IPS DF 4.7 (cell line): ENCODE measurements around the gene IL13RA1.
"Not testable (repeated sequence)": the region's sequence is repeated elsewhere in the genome, so short reads cannot be mapped to it uniquely, and the experiment has no call there.

ENCODE experiments used
- DNase-seq: peaks from one replicate; pipeline ENCODE4 v3.0.0-alpha.2; 2013; ENCODE audit warnings: low spot score; ENCODE audit errors: extremely low read depth

IL13RA1 gene

DNA sequence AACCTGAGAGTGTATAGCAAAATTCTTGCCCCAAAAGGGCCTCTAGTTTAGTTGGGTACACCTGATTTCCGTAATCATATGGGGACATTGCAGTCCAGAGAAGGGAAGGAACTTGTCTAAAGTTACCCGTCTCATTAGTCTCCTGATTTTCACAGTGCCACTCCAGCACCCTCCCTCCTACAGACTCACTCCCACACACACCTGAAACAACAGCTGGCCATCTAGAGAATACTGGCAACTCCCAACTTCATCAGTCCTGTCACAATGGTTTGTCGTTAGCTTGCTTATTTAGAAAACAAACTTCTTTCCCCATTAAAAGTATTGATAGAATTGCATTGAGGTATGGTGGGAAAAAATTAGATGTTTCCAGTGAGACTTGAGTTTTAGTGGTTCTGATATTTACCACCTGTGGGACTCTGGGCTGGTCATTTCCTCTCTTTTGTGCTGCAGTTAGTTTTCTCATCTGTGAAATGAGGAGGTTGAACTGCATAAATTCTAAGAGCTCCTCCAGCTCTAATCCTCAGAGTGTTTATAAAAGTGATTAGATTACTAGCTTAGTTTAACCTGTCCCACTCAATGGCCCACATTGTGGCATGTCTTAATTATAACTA lies 1.7 kb downstream of the IL13RA1 start:
- no peak for DNase-seq

DNA sequence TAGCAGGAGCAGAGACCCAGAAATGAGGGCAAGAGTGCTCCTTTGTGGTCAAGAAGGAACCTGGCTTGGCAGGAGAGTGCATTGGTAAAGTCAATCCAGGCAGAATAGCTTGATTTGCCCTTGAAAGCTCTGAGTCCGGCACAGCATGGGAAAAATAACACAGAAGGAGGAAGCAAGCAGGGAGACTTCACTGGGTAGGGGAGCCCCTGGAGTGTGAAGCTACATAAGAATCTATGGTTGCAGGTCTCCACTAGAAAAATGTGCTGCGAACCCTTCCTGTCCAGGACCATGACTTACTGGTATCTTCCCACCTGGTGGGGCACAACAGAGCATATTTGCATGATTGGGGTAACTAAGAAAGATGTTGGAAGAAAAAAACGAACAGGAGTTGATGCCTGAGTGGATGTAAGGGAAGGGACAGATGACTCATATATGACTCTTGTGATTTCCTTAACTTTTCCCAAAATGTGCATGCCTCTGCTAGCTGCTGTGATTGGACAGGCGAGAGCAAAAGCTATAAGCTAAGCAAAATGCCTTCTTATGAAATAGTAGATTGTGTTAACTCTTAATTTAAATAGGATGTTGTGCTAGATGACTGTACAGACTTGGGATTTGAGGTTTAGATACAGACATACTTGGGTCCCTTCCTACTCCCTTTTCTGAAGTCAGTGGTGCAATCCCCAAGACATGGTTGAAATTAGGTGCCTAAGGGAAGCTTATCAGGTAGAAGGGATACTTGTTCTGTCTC lies 3.3 kb downstream of the IL13RA1 start:
- no peak for DNase-seq

DNA sequence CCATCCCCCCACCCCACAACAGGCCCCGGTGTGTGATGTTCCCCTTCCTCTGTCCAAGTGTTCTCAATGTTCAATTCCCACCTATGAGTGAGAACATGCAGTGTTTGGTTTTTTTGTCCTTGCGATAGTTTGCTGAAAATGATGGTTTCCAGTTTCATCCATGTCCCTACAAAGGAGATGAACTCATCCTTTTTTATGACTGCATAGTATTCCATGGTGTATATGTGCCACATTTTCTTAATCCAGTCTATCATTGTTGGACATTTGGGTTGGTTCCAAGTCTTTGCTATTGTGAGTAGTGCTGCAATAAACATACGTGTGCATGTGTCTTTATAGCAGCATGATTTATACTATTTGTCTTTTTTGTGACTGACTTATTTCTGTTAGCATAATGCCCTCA lies 5.1 kb downstream of the IL13RA1 start:
- DNase-seq = not testable (repeated sequence)

DNA sequence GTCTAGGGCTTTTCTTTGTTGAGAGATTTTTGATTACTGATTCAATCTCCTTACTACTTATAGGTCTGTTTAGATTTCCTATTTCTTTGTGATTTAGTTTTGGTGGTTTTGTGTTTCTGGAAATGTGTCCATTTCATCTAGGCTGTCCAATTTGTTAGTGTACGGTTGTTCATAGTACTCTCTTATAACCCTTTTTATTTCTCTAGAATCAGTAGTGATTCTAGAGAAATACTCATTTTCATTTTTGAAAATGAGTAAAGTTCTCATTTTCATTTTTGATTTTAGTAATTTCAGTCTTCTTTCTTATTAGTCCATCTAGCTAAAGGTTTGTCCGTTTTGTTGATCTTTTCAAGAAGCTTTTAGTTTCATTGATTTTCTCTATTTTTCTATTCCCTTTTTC lies 7.5 kb downstream of the IL13RA1 start:
- DNase-seq = no peak

DNA sequence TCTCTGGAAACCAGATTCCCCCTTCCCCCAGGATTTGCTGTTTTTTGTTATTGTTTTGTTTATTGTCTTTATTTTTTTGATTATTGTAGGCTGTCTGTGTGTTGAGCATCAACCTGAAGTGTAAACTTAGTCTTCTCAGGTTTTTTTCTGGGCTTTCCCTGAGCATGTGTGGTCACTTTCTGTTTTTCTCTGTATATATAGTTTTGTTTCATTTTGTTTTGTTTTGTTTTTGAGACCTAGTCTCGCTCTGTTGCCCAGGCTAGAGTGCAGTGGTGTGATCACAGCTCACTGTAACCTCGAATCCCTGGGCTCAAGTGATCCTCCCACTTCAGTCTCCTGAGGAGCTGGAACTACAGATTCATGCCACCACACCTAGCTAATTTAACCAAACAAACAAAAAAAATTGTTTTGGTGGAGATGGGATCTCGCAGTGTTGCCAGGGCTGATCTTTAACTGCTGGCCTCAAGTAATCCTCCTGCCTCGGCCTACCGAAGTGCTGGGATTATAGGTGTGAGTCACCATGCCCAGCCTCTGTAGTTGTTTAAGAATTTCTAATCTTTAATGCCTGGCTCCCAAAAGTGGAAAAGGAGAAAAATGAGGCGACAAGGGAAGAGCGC lies 9.1 kb downstream of the IL13RA1 start:
- no peak for DNase-seq

DNA sequence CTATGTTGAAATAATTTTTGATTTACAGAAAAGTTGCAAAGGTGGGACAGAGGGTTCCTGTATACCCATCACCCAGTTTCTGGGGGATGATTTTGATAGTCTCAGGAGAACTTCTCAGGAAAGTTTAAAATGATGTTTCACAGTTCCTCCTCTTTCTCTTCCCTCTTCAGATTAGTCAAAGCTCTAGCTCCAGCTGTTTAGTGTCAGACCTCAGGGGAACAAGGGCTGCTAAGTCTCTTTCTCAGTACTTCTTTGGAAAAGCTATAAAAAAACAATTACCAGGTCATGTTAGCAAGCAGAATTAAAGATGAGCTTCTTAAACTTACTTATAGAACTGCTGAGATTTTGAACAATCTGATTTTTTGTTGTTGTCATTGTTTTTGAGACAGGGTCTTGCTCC lies 12.2 kb downstream of the IL13RA1 start:
- DNase-seq = no peak

DNA sequence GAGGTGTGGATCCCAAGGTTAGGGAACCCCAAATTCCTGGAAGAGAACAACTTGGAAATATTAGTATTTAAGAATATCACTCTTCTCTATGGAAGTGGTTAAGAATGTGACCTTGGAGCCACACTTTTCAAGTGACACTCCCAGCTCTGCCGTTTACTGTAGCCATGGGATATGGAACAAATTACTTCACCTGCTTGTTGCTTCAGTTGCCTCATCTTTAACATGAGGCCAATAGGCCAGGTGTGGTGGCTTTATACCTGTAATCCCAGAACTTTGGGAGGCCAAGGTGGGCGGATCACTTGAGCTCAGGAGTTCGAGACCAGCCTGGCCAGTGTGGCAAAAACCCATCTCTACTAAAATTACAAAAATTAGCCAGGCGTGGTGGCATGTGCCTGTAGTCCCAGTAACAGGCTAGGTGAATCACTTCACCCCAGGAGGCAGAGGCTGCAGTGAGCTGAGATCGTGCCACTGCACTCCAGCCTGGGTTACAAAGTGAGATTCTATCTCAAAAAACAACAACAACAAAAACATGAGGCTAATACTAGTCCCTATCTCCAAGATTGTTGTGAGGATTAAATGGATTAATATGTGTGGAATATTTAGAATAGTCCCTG lies 13.0 kb downstream of the IL13RA1 start:
- no peak for DNase-seq

DNA sequence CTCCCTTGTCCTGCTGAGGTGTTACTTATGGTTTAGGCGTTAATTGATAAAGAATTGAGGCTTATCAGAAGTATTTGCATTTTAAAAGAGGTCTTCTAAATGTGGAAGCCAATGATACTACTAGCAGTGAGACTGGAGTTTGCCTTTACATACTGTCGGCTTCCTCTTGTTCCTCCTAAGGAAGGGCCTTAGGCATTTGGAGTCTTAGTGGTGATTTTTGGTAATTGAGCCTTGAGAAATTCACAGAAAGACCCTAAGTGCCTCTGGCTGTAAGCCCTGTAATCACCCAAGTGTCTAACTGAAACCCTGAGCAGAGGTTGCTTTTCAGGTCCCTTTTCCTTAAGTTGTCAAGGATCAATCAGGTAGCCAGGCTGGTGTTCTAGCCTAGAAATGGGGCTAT lies 14.8 kb downstream of the IL13RA1 start:
- no peak for DNase-seq

DNA sequence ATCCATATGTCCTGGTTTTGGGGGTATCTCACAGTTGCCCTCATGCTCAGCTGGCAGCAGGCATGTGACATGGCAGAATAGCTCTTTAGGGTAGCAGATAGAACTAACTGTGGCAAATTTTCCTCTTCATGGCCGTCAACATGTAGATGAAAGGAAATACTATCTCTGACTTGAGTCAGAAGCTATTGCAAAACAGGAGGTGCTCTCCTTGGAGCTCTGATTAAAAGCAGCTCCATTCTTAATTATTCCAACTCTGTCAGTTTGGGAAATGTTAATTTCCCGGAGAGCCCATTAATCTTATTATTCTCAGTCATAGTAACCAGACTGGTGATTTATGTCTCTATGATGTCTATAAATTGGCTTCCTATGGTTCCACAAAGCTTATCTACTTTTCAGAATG lies 18.2 kb downstream of the IL13RA1 start:
- DNase-seq = no peak

DNA sequence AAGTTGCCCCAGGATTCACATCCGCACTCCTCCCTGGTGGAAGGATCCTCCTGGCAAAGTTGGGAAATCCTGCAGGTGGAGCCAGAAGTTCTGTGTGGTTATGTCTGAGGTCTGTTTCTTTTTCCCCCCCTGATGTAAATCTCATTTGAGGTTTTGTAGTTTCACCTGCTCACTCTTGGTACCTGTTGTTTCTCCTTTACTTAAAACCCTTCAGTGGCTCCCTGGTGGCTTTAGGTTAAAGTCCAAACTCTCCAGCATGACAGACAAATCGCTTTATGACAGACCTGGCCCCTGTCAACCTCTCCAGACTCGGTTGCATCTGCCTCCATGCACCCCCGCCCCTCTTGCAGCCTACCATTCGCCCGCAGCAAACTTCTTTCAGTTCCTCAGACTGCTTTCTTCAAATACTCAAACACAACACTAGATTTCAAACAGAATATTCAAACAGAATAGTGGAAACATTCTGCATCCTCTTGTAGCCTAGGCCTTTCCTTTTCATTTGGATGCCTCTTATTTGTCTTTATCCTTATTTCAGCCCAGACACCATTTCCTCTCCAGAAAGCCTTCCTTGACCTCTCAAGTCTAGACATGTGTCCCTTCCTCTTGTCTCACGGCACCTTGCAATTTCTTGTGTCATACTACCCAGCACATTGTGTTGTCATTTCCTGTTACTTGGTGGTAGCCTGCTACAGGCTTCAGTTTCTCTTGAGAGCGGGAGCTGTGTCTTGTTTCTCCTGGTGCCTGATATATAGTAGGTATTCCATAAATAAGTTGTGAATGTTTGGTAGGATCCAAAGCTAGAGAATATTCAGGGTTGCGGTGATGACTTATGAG lies 24.8 kb downstream of the IL13RA1 start:
- no peak for DNase-seq

DNA sequence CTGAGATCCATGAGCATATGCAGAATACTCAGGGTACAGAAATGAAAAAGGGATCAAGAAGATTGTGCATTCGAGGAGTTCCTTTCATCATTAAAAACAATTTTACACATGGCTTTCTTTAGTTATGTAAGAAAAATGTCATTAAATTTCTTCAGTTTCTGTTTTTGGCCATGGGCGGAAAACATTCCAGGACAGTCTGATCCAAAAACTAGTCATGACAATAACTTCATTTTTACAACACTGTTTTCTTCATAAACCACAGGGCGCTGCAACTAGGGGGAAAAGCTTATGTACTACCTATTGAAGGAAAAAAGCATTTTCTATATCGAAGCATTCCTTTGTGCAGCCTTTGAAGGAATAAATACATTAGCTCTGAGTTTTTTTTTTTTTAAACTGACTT lies 28.2 kb downstream of the IL13RA1 start:
- DNase-seq = no peak

DNA sequence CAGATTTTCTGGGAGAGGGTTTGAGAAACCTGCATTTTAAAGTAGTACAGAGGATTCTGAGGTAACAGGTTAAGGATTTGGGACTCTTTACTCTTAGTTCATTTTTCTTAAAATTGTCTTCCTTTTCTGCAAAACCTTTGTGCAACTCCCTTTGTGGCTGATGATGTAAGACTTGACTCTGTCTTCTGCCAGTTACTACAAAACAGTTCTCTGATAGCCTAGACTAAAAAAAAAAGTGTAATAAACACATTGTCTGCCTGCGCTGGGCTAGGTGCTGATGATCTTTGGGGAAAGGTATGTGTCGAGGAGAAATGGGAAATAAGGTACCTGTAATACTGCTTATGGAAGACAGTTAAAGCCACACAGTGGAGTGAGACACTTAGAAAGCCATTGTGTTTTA lies 28.7 kb downstream of the IL13RA1 start:
- DNase-seq = no peak

DNA sequence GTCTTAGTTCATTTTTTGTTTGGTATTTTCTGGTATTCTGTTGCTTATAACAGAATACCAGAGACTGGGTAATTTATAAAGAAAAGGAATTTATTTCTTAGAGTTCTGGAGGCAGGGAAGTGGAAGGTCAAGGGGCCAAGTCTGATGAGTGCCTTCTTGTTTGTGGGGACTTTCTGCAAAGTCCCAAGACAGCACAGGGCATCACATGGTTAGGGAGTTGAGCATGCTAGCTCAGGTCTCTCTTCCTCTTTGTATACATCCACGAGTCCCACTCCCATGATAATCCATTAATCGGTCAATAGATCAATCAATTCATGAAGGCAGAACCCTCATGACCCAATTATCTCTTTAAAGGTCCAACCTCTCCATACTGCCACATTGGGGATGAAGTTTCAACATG lies 31.1 kb downstream of the IL13RA1 start:
- no peak for DNase-seq

DNA sequence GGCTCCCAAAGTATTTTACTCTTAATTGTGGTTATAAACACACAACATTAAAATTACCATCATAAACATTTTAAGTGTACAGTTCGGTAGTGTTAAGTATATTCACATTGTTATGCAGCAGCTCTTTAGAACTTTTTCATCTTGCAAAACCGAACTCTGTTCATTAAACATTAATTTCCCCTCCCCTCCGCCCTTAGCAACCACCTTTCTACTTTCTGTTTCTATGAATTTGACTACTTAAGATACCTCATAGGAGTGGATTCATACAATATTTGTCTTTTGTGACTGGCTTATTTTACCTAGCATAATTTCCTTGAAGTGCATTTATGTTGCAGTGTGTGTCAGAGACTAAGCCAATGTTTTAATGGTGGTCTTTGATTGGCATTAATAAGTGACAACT lies 32.6 kb downstream of the IL13RA1 start:
- DNase-seq = no peak

DNA sequence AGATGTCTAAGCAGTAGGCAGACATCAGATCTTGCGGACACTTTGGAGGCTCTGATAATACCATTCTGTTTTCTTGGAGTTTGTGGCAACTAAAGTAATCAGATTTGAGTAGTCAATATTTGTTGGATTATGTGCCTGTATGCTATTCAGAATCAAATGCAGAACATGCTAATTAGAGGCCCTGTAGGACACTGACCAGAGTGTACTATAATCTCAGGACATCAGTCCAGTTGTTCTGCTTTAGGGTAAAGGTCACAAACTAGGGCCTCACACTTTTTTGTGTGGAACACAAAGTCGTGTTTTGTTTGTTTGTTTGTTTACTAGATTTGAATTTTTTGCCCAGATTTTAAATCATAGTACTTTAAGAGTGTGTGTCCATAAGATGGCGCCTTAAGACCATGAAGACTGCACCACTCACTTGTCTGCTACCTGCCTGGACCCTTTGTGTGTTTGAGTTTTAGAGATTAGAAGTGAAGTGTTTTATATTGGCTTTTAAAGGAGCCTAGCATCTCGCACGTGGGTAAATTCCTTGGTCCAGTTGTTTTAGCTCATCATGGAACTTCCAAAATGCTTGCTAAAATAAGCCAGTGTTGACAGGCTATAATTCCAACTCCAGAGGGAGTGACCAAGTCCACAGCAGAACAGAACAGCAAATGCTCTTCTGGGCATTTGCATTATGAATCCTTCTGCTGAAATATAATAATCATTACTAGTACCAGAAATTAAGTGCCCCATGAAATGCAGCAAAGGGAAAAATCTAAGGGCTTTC lies 34.7 kb downstream of the IL13RA1 start:
- no peak for DNase-seq

DNA sequence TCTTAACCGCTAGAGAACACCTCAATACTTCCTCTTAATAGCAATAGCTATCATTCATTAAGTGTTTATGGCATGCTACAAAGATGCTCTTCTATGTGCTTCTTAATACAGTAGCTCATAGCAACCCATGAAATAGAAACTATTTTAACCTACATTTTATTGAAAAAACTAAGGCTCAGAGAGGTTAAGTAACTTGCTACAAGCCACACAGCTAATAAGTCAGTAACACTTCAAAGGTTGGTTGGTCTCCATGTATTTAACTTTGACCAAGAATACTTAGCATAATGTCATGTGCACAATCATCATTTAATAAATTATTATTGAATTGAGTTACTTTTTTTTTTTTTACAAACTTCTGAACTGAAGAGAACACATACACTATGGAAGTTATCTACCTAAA lies 36.1 kb downstream of the IL13RA1 start:
- no peak for DNase-seq

DNA sequence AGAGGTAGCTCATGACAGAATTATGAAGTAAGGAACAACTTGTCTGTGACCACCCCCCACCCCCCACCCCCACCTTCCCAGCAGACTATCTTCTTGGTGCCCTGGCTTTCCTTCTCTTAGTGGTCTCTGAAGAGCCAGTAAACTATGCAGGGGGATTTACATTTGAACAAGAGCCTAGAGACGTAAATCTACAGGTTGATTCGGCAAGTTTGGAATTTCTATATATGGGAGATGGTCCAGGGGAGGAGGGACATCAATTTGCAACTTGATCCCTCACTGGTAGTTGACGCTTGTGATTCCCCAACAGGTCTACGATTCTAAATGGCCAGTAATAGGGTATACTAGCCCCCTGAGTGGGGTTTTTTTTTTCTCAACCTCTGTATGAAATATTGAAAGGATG lies 36.7 kb downstream of the IL13RA1 start:
- DNase-seq = no peak

DNA sequence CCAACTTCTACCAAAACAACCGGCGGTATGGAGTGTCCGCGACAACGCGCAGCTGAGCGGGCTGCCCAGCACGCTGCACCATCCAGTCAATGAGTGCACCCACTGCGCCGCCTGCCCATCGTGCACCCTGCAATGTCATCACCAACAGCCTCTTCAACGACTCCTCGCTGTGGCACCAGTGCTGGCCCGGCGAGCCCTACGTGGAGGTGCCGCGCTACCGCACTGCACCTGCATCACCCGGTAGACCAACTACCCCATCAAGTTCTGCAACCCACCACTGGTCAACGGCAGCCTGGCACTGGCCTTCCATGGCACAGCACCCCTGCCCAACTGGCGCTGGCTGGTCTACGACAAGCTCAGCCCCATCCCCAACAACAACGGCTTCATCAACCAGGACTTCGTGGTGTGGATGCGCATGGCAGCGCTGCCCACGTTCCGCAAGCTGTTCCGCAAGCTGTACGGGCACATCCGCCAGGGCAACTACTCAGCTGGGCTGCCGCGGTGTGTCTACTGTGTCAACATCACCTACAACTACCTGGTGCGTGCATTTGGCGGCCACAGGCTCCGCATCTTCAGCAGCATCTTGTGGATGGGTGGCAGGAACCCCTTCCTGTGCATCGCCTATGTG lies 42.8 kb downstream of the IL13RA1 start:
- no peak for DNase-seq

DNA sequence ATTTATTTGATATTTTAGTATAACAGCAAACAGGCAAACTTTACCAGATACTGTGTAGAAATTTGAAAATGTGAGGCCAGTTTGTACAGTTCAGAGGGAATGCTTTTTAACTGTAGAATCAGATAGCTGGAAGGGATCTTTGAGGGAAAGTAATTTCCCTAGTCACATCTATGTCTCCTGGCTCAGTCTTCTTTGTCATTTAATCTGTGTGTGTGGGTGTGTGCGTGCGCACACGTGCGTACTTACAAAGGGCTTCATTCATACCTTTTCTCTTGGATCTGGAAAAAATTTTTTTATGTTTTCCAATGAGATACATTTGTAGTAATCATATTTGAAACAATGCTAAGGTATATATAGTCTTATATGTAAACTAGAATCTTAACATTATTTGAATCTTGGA lies 44.6 kb downstream of the IL13RA1 start:
- no peak for DNase-seq

DNA sequence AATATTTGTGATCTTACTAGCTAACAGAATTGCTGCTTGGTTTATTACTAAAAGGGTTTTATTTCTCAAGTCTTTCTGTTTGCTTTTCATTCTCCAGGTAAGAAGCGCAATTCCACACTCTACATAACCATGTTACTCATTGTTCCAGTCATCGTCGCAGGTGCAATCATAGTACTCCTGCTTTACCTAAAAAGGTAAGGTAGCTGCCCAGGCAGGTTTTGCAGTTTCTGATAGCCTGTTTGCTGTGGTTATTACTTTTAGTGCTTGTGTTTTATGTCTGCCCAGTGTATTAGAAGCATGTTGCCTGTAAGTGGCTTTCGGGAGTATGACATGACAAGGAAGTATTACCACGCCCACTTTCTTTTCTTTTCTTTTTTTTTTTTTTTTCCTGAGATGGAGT lies 46.4 kb downstream of the IL13RA1 start:
- no peak for DNase-seq
